IPS-18c (cell line): ENCODE data around the gene LIN7B.

Source experiments
- H3K4me3 ChIP-seq: 2 replicates; pipeline ENCODE4 v1.7.0; 2013; ENCODE audit warnings: low read depth, mild to moderate bottlenecking, low read length, moderate library complexity; ENCODE audit not compliant: insufficient read depth
- H3K9me3 ChIP-seq: one replicate; pipeline ENCODE4 v1.6.1; 2013; ENCODE audit warnings: mild to moderate bottlenecking, low read length, moderate library complexity; ENCODE audit not compliant: control insufficient read depth, insufficient read depth

The LIN7B gene

GRCh38 chr19:49150106-49150943, 36.2 kb downstream of the LIN7B start:
- Histone ChIP-seq H3K9me3 (no peaks in the 10 kb centered on the region), H3K4me3 (peak overlapping the region; percentile 78)

GRCh38 chr19:49150944-49151243, 36.7 kb downstream of the LIN7B start:
- Histone ChIP-seq H3K9me3 (no peaks in the 10 kb centered on the region), H3K4me3 (peak overlapping the region; percentile 78)

- Histone ChIP-seq H3K4me3 (peak overlapping the region; percentile 78; the same call in 1 of the 2 replicates), H3K9me3 (no peaks in the 10 kb centered on the region)
Measured at GRCh38 chr19:49151267-49152118, 37.3 kb downstream of the LIN7B start.

- Histone ChIP-seq H3K9me3 (no peaks in the 10 kb centered on the region), H3K4me3 (peak overlapping the region; percentile 38)
Measured at GRCh38 chr19:49152119-49152550, 38.0 kb downstream of the LIN7B start.

GRCh38 chr19:49153167-49153809, 39.1 kb downstream of the LIN7B start:
- Histone ChIP-seq H3K4me3 (no peak overlapping the region; the same call in 1 of the 2 replicates), H3K9me3 (no peaks in the 10 kb centered on the region)

GRCh38 chr19:49154279-49154678, 40.1 kb downstream of the LIN7B start:
- H3K4me3 ChIP-seq, result no peak overlapping the region
- H3K9me3 ChIP-seq, result no peaks in the 10 kb centered on the region

GRCh38 chr19:49155005-49155819, 41.0 kb downstream of the LIN7B start, which contains the start of gene HRC:
HRC (minus strand) TSS chr19:49155396; CDS start chr19:49155237, 159 bp downstream.
- peak within 1 kb of the TSS; percentile 31; the same call in 1 of the 2 replicates for H3K4me3 ChIP-seq
- no peaks in the 10 kb centered on the region for H3K9me3 ChIP-seq

- no peaks in the 10 kb centered on the region for H3K9me3 ChIP-seq
- H3K4me3 ChIP-seq, result peak overlapping the region; percentile 31; the same call in 1 of the 2 replicates
Measured at GRCh38 chr19:49155820-49156346, 41.7 kb downstream of the LIN7B start.

GRCh38 chr19:49157445-49158224, 43.5 kb downstream of the LIN7B start, which contains the start of gene TRPM4:
TRPM4 (plus strand) TSS chr19:49157792; CDS start chr19:49157867, 75 bp downstream.
- H3K9me3 ChIP-seq, result no peaks in the 10 kb centered on the region
- peak within 1 kb of the TSS; percentile 84 for H3K4me3 ChIP-seq

- H3K4me3 ChIP-seq, result no peak overlapping the region
- H3K9me3 ChIP-seq, result no peaks in the 10 kb centered on the region
Measured at GRCh38 chr19:49160450-49161189, 46.5 kb downstream of the LIN7B start.

GRCh38 chr19:49161987-49162386, 47.8 kb downstream of the LIN7B start:
- H3K9me3 ChIP-seq, result no peaks in the 10 kb centered on the region
- H3K4me3 ChIP-seq, result no peak overlapping the region

- H3K9me3 ChIP-seq, result no peaks in the 10 kb centered on the region
- H3K4me3 ChIP-seq, result no peak overlapping the region
Measured at GRCh38 chr19:49165111-49165750, 51.1 kb downstream of the LIN7B start.

GRCh38 chr19:49165865-49166301, 51.7 kb downstream of the LIN7B start:
- no peak overlapping the region; the same call in 1 of the 2 replicates for H3K4me3 ChIP-seq
- no peaks in the 10 kb centered on the region for H3K9me3 ChIP-seq

GRCh38 chr19:49167857-49168409, 53.8 kb downstream of the LIN7B start:
- no peaks in the 10 kb centered on the region for H3K9me3 ChIP-seq
- H3K4me3 ChIP-seq, result no peak overlapping the region
